B cell (primary cell): ENCODE data around the gene CSNK1E.

ENCODE experiments used
- CTCF ChIP-seq: fragments of 200-600 bp; IDR thresholded peaks from one replicate; pipeline ENCODE4 v1.8.0; 2022; ENCODE audit warnings: antibody characterized with exemption, mild to moderate bottlenecking
- EZH2 ChIP-seq: IDR thresholded peaks from 2 replicates; pipeline ENCODE4 v1.6.1; 2012; ENCODE audit warnings: borderline replicate concordance, low read depth, mild to moderate bottlenecking, moderate library complexity, low read length; ENCODE audit not compliant: insufficient read depth, poor library complexity, severe bottlenecking

DNA sequence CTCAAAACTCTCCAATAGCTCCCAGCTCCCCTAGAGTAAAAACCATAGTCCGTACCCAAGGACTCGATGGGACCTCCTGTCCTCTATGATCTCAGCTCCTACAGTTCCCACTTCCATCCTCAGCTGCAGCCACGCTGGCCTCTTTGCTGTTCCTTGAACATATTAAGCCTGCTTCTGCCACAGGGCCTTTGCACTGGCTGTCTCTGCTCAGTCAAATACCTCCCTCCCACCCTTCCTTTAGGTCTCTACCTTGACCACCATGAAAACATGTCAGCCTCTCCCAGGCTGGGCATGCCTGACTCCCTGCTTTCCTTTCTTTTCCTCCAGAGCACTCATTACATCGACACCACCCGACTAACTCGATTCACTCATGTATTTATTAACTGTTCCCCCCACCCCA, 69.0 kb downstream of the CSNK1E start:
- TF ChIP-seq CTCF, result no peak
- TF ChIP-seq EZH2, result no peak
